Testis (tissue), 2 donors: Measurements from ENCODE around the gene ZNF18.

ENCODE experiments used
- POLR2A ChIP-seq: fragments of 450-650 bp; IDR thresholded peaks from one replicate; pipeline ENCODE4 v1.6.1; 2017; ENCODE audit warnings: antibody characterized with exemption, mild to moderate bottlenecking, moderate library complexity
- TF ChIP-seq, protein P1 (sequence below), 3 experiments: fragments of 450-650 bp in 2 of 3; fragments of 200-600 bp in 1 of 3; sonication (generic) in 1 of 3; IDR thresholded peaks; one replicate each; pipeline ENCODE4 v1.5.1; 2016 to 2019; ENCODE audit warnings: antibody characterized with exemption in 3 of 3, mild to moderate bottlenecking in 2 of 3, moderate library complexity in 1 of 3

DNA sequence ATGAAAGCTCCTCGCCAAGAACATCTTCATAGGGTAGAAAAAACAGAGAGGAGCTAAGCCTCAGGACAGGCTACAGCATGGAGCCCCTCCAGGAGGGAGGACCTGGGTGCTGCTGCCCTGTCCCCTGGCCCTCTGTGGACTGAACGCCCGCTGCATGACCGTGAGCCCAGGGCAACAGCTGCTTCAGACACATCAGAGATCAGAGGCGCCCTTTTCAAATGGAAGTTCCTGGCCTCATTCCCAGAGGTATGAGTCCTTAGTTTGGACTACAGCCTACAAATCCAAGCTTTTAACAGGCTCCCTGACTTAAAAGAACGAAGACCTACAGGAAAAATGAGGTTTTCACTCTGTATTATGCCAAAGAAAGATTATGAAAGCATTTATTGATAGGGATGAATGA lies 48.5 kb downstream of the ZNF18 start:
- TF ChIP-seq POLR2A: no peak
- TF ChIP-seq, protein P1, sequence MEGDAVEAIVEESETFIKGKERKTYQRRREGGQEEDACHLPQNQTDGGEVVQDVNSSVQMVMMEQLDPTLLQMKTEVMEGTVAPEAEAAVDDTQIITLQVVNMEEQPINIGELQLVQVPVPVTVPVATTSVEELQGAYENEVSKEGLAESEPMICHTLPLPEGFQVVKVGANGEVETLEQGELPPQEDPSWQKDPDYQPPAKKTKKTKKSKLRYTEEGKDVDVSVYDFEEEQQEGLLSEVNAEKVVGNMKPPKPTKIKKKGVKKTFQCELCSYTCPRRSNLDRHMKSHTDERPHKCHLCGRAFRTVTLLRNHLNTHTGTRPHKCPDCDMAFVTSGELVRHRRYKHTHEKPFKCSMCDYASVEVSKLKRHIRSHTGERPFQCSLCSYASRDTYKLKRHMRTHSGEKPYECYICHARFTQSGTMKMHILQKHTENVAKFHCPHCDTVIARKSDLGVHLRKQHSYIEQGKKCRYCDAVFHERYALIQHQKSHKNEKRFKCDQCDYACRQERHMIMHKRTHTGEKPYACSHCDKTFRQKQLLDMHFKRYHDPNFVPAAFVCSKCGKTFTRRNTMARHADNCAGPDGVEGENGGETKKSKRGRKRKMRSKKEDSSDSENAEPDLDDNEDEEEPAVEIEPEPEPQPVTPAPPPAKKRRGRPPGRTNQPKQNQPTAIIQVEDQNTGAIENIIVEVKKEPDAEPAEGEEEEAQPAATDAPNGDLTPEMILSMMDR (IDR thresholded peaks at IDR 0.05): no peak
